Measurements from ENCODE around the gene GIPC3.
"Not testable (repeated sequence)": the region's sequence is repeated elsewhere in the genome, so short reads cannot be mapped to it uniquely, and the experiment has no call there.

Gene GIPC3

GRCh38 chr19:3578390-3578789 lies 6.9 kb upstream of the GIPC3 start:
- DNase-seq, result no peak

GRCh38 chr19:3580156-3580934 lies 4.9 kb upstream of the GIPC3 start:
- DNase-seq, result no peak

- not testable (repeated sequence) for DNase-seq
Measured at GRCh38 chr19:3581792-3582191, 3.5 kb upstream of the GIPC3 start.

GRCh38 chr19:3584036-3584802 lies 1.1 kb upstream of the GIPC3 start:
- not testable (repeated sequence) for DNase-seq

- DNase-seq, result peak; percentile 44 to 51
Measured at GRCh38 chr19:3586127-3586626, 899 bp downstream of the GIPC3 start.

- DNase-seq, result no peak
Measured at GRCh38 chr19:3586707-3587346, 1.5 kb downstream of the GIPC3 start.

GRCh38 chr19:3589439-3589838 lies 4.2 kb downstream of the GIPC3 start:
- no peak for DNase-seq

- DNase-seq, result no peak
Measured at GRCh38 chr19:3589949-3590348, 4.7 kb downstream of the GIPC3 start.

- no peak for DNase-seq
Measured at GRCh38 chr19:3590991-3591659, 5.8 kb downstream of the GIPC3 start.

- DNase-seq, result no peak
Measured at GRCh38 chr19:3591876-3592613, 6.8 kb downstream of the GIPC3 start.

GRCh38 chr19:3593156-3593555 lies 7.9 kb downstream of the GIPC3 start:
- no peak for DNase-seq

GRCh38 chr19:3595521-3596061 lies 10.3 kb downstream of the GIPC3 start:
- no peak for DNase-seq

GRCh38 chr19:3599776-3600187 lies 14.5 kb downstream of the GIPC3 start:
- DNase-seq, result no peak

- no peak for DNase-seq
Measured at GRCh38 chr19:3601021-3601420, 15.7 kb downstream of the GIPC3 start.

- DNase-seq, result no peak
Measured at GRCh38 chr19:3603121-3603811, 18.0 kb downstream of the GIPC3 start.

GRCh38 chr19:3604227-3604986 lies 19.1 kb downstream of the GIPC3 start:
- DNase-seq, result no peak

- no peak for DNase-seq
Measured at GRCh38 chr19:3604987-3605343, 19.7 kb downstream of the GIPC3 start.

GRCh38 chr19:3605361-3605760 lies 20.1 kb downstream of the GIPC3 start:
- no peak for DNase-seq

GRCh38 chr19:3605770-3606169 lies 20.5 kb downstream of the GIPC3 start:
- DNase-seq, result no peak

- DNase-seq, result no peak
Measured at GRCh38 chr19:3606174-3606689, 21.0 kb downstream of the GIPC3 start.

All from stimulated activated CD4-positive, alpha-beta T cell treated with anti-CD3 and anti-CD28 coated beads, Interleukin-2, amount 100 ng/mL, for 48 hours (primary cell).